HG03066 (cell line): ENCODE measurements around the gene ELAVL4.

ENCODE experiments used
- ATAC-seq: cut with Tn5 transposase; IDR thresholded peaks from one replicate; pipeline ENCODE4 v1.9.1; 2021; ENCODE audit warnings: low read depth; ENCODE audit not compliant: unreplicated experiment

ELAVL4 gene

GRCh38 chr1:50175719-50176639, 67.3 kb downstream of the ELAVL4 start:
- ATAC-seq = no peak

GRCh38 chr1:50177994-50178393, 69.3 kb downstream of the ELAVL4 start:
- no peak for ATAC-seq

- ATAC-seq = no peak
Observed at GRCh38 chr1:50179639-50180038, 70.9 kb downstream of the ELAVL4 start.

- ATAC-seq = no peak
Observed at GRCh38 chr1:50180367-50180766, 71.6 kb downstream of the ELAVL4 start.

- ATAC-seq = no peak
Observed at GRCh38 chr1:50181027-50181663, 72.4 kb downstream of the ELAVL4 start.

- ATAC-seq = no peak
Observed at GRCh38 chr1:50183378-50184133, 74.8 kb downstream of the ELAVL4 start.

GRCh38 chr1:50189369-50189768, 80.6 kb downstream of the ELAVL4 start:
- no peak for ATAC-seq

- ATAC-seq = no peak
Observed at GRCh38 chr1:50193002-50193401, 84.3 kb downstream of the ELAVL4 start.

GRCh38 chr1:50195205-50195604, 86.5 kb downstream of the ELAVL4 start:
- no peak for ATAC-seq

- ATAC-seq = no peak
Observed at GRCh38 chr1:50196081-50196480, 87.4 kb downstream of the ELAVL4 start.

- no peak for ATAC-seq
Observed at GRCh38 chr1:50197216-50197615, 88.5 kb downstream of the ELAVL4 start.

- ATAC-seq = no peak
Observed at GRCh38 chr1:50208315-50208714, 99.6 kb downstream of the ELAVL4 start.

- no peak for ATAC-seq
Observed at GRCh38 chr1:50208756-50209155, 100.0 kb downstream of the ELAVL4 start.

- ATAC-seq = no peak
Observed at GRCh38 chr1:50209749-50210148, 101.0 kb downstream of the ELAVL4 start.

GRCh38 chr1:50213505-50213904, 104.8 kb downstream of the ELAVL4 start:
- ATAC-seq = no peak

GRCh38 chr1:50214717-50215116, 106.0 kb downstream of the ELAVL4 start:
- no peak for ATAC-seq

GRCh38 chr1:50218344-50219120, 109.8 kb downstream of the ELAVL4 start:
- ATAC-seq = no peak

GRCh38 chr1:50228871-50229384, 120.2 kb downstream of the ELAVL4 start:
- ATAC-seq = no peak

GRCh38 chr1:50231209-50231608, 122.5 kb downstream of the ELAVL4 start:
- ATAC-seq = no peak

- no peak for ATAC-seq
Observed at GRCh38 chr1:50232336-50232735, 123.6 kb downstream of the ELAVL4 start.
